SU-DHL-6 (cell line): Measurements from ENCODE around the gene SYK.

Experiments used
- H2AFZ ChIP-seq: fragments of 200-600 bp; sonication (generic); 2 replicates; pipeline ENCODE4 v1.6.1; 2014; ENCODE audit warnings: low read depth, mild to moderate bottlenecking, moderate library complexity, mixed read lengths, antibody characterized with exemption, low read length; ENCODE audit not compliant: severe bottlenecking
- H3F3A ChIP-seq: fragments of 200-600 bp; shearing (Covaris generic); 2 replicates; pipeline ENCODE4 v1.6.0; 2016; ENCODE audit warnings: antibody characterized with exemption, mild to moderate bottlenecking; ENCODE audit not compliant: insufficient read depth
- H3K27ac ChIP-seq: fragments of 200-600 bp; sonication (generic); 2 replicates; pipeline ENCODE4 v1.5.1; 2016; ENCODE audit warnings: low read depth, mild to moderate bottlenecking, low read length, moderate library complexity, mixed read lengths
- H3K27me3 ChIP-seq: fragments of 200-600 bp; sonication (generic), shearing (Covaris generic); 2 replicates; pipeline ENCODE4 v1.6.0; 2014; ENCODE audit warnings: mild to moderate bottlenecking, low read length
- H3K36me3 ChIP-seq: fragments of 200-600 bp; sonication (generic); 2 replicates; pipeline ENCODE4 v1.6.1; 2014; ENCODE audit warnings: mild to moderate bottlenecking, low read length, mixed read lengths
- H3K4me2 ChIP-seq: fragments of 300-600, 200-600 bp; shearing (Covaris generic), sonication (generic); 2 replicates; pipeline ENCODE4 v1.6.0; 2014; ENCODE audit warnings: low read length, low read depth, mild to moderate bottlenecking; ENCODE audit not compliant: poor library complexity, severe bottlenecking
- H3K4me3 ChIP-seq: fragments of 200-600 bp; sonication (generic); 2 replicates; pipeline ENCODE4 v1.5.1; 2014; ENCODE audit warnings: antibody characterized with exemption, low read length, mild to moderate bottlenecking, mixed read lengths; ENCODE audit not compliant: insufficient read depth, poor library complexity, severe bottlenecking
- H3K79me2 ChIP-seq: fragments of 200-600 bp; sonication (generic); 2 replicates; pipeline ENCODE4 v1.6.1; 2014; ENCODE audit warnings: mild to moderate bottlenecking, low read length, moderate library complexity; ENCODE audit not compliant: insufficient read depth
- H3K9ac ChIP-seq: fragments of 200-600 bp; sonication (generic); 2 replicates; pipeline ENCODE4 v1.7.0; 2014; ENCODE audit warnings: mild to moderate bottlenecking, low read length
- H3K9me2 ChIP-seq: fragments of 200-600 bp; sonication (generic); replicated peaks from 2 replicates; pipeline ENCODE4 v1.6.1; 2014; ENCODE audit warnings: low read length; ENCODE audit not compliant: insufficient read depth
- H3K9me3 ChIP-seq: fragments of 200-600 bp; sonication (generic); 2 replicates; pipeline ENCODE4 v1.6.1; 2014; ENCODE audit warnings: low read length, mixed read lengths; ENCODE audit not compliant: insufficient read depth
- H4K20me1 ChIP-seq: fragments of 200-600 bp; sonication (generic); 2 replicates; pipeline ENCODE4 v1.6.1; 2014; ENCODE audit warnings: low read depth, mild to moderate bottlenecking, antibody characterized with exemption, low read length, moderate library complexity, mixed read lengths
- EZH2phosphoT487 ChIP-seq: fragments of 200-600 bp; sonication (generic), shearing (Covaris generic); conservative IDR thresholded peaks from 2 replicates; pipeline ENCODE4 v1.6.1; 2018; ENCODE audit warnings: mild to moderate bottlenecking, antibody characterized with exemption, low read length, moderate library complexity, mixed read lengths
- TF ChIP-seq, protein P1 (sequence below): fragments of 200-600 bp; sonication (generic); IDR thresholded peaks from one replicate; pipeline ENCODE4 v1.5.1; 2017; ENCODE audit warnings: antibody characterized with exemption, mild to moderate bottlenecking, low read length, moderate library complexity; ENCODE audit not compliant: insufficient read depth, poor library complexity, severe bottlenecking

SYK gene

DNA sequence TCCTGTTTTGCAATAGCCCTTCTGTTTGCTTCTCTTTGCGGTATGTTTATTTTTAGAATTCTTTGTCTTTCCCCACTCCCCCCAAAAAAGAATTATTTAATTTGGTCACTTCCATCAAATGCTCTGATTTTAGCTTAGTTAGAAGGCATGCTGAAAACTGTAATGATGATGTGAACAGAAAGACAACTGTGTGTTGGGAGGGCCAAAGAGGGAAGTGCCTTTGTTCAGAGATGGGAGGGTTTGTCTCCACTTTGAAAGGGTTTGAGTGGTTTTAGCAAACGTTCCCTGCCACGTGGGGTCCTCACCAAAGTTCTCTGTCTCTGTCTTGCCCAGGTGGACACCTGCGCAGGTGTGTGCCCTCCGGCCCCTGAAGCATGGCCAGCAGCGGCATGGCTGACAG lies 41.9 kb downstream of the SYK start:
- no peak overlapping the region for H3K4me3 ChIP-seq
- peaks cover 15% of the 10 kb centered on the region; the same call in 1 of the 2 replicates for H3K79me2 ChIP-seq
- no peaks in the 10 kb centered on the region for H3K36me3 ChIP-seq
- H3K9ac ChIP-seq: no peak overlapping the region
- H3K9me2 ChIP-seq: no peaks in the 10 kb centered on the region
- peaks cover 10% of the 10 kb centered on the region; the same call in 1 of the 2 replicates for H3F3A ChIP-seq
- no peaks in the 10 kb centered on the region for H4K20me1 ChIP-seq
- H3K9me3 ChIP-seq: peaks cover 5% of the 10 kb centered on the region; the same call in 1 of the 2 replicates
- no peak overlapping the region for H2AFZ ChIP-seq
- no peak overlapping the region for H3K27ac ChIP-seq
- no peak overlapping the region for H3K4me2 ChIP-seq
- H3K27me3 ChIP-seq: no peaks in the 10 kb centered on the region
- no peak for TF ChIP-seq EZH2phosphoT487

DNA sequence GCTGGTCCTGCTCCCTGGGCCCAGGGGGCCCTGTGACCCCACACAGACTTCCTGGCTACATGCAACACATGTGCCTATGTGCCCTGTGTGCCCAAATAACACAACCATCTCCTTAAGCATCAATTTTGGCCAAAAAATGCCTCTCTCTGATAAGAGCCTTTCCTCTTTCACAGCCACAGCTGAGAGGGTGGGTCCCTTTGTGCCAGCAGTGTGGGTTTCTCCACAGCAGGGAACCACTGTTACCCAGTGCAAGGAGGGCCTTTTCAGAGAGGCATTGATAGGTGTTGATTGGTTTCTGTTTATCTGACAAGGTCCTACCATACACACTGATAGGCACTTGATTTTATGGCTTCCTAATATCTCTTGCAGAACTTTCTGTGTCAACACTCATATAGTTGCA lies 42.7 kb downstream of the SYK start:
- Histone ChIP-seq H3K9ac (no peak overlapping the region), H3F3A (peaks cover 10% of the 10 kb centered on the region; the same call in 1 of the 2 replicates), H3K4me3 (no peak overlapping the region), H3K9me3 (peaks cover 5% of the 10 kb centered on the region; the same call in 1 of the 2 replicates), H3K9me2 (no peaks in the 10 kb centered on the region), H3K27ac (no peak overlapping the region), H3K79me2 (peaks cover 12% of the 10 kb centered on the region; the same call in 1 of the 2 replicates), H2AFZ (no peak overlapping the region), H3K27me3 (no peaks in the 10 kb centered on the region), H4K20me1 (no peaks in the 10 kb centered on the region), H3K36me3 (no peaks in the 10 kb centered on the region), H3K4me2 (no peak overlapping the region)
- TF ChIP-seq, protein P1, sequence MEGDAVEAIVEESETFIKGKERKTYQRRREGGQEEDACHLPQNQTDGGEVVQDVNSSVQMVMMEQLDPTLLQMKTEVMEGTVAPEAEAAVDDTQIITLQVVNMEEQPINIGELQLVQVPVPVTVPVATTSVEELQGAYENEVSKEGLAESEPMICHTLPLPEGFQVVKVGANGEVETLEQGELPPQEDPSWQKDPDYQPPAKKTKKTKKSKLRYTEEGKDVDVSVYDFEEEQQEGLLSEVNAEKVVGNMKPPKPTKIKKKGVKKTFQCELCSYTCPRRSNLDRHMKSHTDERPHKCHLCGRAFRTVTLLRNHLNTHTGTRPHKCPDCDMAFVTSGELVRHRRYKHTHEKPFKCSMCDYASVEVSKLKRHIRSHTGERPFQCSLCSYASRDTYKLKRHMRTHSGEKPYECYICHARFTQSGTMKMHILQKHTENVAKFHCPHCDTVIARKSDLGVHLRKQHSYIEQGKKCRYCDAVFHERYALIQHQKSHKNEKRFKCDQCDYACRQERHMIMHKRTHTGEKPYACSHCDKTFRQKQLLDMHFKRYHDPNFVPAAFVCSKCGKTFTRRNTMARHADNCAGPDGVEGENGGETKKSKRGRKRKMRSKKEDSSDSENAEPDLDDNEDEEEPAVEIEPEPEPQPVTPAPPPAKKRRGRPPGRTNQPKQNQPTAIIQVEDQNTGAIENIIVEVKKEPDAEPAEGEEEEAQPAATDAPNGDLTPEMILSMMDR: no peak
- TF ChIP-seq EZH2phosphoT487: no peak

DNA sequence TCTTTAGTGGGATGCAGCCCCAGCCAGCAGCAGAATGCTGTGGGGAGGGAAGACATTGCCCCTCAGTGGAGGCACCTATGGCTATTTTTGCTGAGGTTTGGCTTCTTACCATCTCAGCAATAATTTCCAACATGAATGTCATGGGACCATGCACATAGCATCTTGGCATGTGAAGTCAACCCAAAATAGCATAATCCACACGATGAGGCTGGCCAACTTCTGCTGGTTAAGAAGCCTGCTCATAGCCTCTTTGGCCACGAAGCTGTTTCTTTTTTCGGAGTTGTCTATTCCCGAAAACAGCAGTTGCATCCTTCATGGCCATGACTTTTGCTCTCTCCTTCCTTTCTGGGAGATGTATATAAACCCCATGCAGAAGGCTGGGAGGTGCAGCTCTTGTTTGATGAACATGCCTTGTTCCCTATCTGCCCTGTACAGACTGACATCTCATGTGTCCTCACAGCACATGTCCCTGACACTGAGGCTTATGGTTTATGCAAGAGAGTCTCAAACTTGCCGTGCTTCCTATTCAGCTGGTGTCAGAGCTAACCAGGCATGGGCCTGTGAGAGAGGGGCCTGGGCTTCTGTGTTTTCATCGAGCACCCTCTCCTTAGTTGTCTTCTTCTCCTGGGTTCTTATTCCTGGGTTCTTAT lies 45.3 kb downstream of the SYK start:
- TF ChIP-seq, protein P1: no peak
- no peak for TF ChIP-seq EZH2phosphoT487
- no peak overlapping the region for H3K4me3 ChIP-seq
- H3K36me3 ChIP-seq: no peaks in the 10 kb centered on the region
- H3K27ac ChIP-seq: no peak overlapping the region
- H3K4me2 ChIP-seq: no peak overlapping the region
- H3F3A ChIP-seq: no peaks in the 10 kb centered on the region
- H3K79me2 ChIP-seq: no peaks in the 10 kb centered on the region
- no peaks in the 10 kb centered on the region for H3K9me3 ChIP-seq
- no peaks in the 10 kb centered on the region for H4K20me1 ChIP-seq
- no peak overlapping the region for H3K9ac ChIP-seq
- no peaks in the 10 kb centered on the region for H3K27me3 ChIP-seq
- H3K9me2 ChIP-seq: no peaks in the 10 kb centered on the region
- H2AFZ ChIP-seq: no peak overlapping the region

DNA sequence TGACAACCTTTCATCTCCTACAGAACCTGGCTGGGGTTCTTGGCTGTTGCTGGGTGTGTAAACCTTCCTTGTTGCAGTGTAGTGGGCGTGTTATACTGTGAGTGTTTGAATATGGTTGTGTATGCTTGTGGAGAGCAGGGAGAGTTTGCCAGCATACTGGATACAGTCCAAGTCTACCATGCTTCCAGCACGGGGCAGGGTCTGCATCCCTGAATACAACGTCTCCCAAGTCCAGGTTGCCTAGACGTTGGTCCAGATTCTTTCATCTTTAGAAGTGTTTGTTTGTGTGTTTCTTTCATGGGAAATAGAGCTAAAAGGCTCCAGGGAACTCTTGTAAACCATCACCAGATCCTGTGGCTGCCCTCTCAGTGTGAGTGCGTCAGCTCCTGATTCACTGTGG lies 46.4 kb downstream of the SYK start:
- H3K79me2 ChIP-seq: no peaks in the 10 kb centered on the region
- no peaks in the 10 kb centered on the region for H3F3A ChIP-seq
- H4K20me1 ChIP-seq: no peaks in the 10 kb centered on the region
- no peaks in the 10 kb centered on the region for H3K27me3 ChIP-seq
- H3K4me2 ChIP-seq: no peak overlapping the region
- H3K27ac ChIP-seq: no peak overlapping the region
- H3K4me3 ChIP-seq: no peak overlapping the region
- TF ChIP-seq EZH2phosphoT487: no peak
- TF ChIP-seq, protein P1: no peak
- no peaks in the 10 kb centered on the region; the same call in 1 of the 2 replicates for H3K36me3 ChIP-seq
- H3K9me2 ChIP-seq: no peaks in the 10 kb centered on the region
- H2AFZ ChIP-seq: no peak overlapping the region
- H3K9me3 ChIP-seq: no peaks in the 10 kb centered on the region
- no peak overlapping the region for H3K9ac ChIP-seq
